ENCODE results near the gene CCDC71. TPM values are rescaled to one million over a fixed set of nuclear protein-coding genes. Genes with fewer than 3 reads are reported as not detected.

The CCDC71 gene
- total and polyA plus RNA-seq, 2 of the 13 experiments (the other 11 are each of a cell fraction or from before 2014, with no cell fraction given), result 9.7 to 14.3 TPM

DNA sequence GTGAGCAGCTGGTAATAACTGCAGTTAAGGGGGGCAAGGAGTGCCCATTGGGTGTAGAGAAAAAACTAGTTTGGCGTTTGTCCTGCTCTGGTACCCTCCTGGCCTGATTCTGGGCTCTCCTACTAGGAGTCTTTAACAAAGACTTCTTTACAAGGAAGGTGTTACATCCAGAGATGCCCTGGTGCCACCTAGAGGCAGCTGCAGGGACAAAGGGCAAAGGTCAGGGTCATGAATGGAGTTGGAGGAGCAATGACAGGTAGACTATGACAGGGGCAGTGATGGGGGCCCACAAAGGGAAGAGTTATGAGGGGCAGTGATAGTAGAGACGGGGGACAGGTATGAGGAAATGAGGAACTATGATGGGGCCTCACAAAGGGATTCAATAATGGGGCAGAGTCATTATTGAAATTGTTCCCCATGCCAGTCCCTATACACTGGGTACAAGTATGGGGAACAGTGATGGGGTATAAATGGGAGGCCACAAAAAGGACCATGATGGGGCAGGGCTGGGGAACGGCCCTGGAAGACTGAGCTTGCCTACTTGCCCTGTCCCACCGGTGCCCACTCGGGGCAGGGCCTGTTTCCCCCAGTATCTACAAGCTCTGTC lies 7.9 kb downstream of the CCDC71 start:
- no peak overlapping the region for H3K9ac ChIP-seq (ENCODE audit: insufficient read depth, low read depth, low read length)
- in situ Hi-C loops (cut with HindIII; ENCODE audit: extremely low pct_ligation_motif_present, low pct_unique_long_range_greater_than_20kb) (loop anchor here (25.0 kb wide), 1 partner anchor 279 kb away; the partner anchor contains the start of gene NICN1), intact Hi-C loops (cut with micrococcal nuclease; ENCODE audit: unreplicated experiment) (loop anchor here (5.0 kb wide), 1 partner anchor 171 kb away; no protein-coding TSS in a partner anchor)
- peak; percentile 68 for ATAC-seq
- peak; percentile 68 for FAIRE-seq
- BruUV-seq (replicated peaks), result no TSS peak
- H3K4me1 ChIP-seq (ENCODE audit: insufficient read depth, low read length), result peaks cover 14% of the 10 kb centered on the region
- no peak overlapping the region for H3K4me2 ChIP-seq (ENCODE audit: low read depth, low read length)
- no peak overlapping the region for H3K27ac ChIP-seq (ENCODE audit: extremely low read length, insufficient read depth, low read length)
- ChIA-PET POLR2A (interaction anchor here (0.8 to 1.9 kb wide), 5 partner anchors 13 to 170 kb away, joined by 3 to 5 read pairs (median 4); partner anchors contain the start of genes KLHDC8B, LAMB2 and WDR6), CTCF (ENCODE audit: low intra/inter-chr PET ratio, low total read pairs) (interaction anchor here (1.2 kb wide), 1 partner anchor 170 kb away, joined by 4 read pairs; no protein-coding TSS in a partner anchor)
- peak; percentile 74 for DNase-seq (ENCODE audit: low spot score)
- no peaks in the 10 kb centered on the region for H3K79me2 ChIP-seq (ENCODE audit: insufficient read depth, low read length)
- H2AFZ ChIP-seq (ENCODE audit: low read length), result no peak overlapping the region
- 50% methylated on average over 5 of the region's 5 CpGs for WGBS (ENCODE audit: low lambda C conversion rate)
- no peaks in the 10 kb centered on the region for H4K20me1 ChIP-seq (ENCODE audit: insufficient read depth, low read length)
- H3K9me3 ChIP-seq (ENCODE audit: low read length), result no peaks in the 10 kb centered on the region
- H3K4me3 ChIP-seq (replicated peaks in 1 of 3; ENCODE audit: insufficient read depth in 1 of 3, low read depth in 2 of 3, low read length in 3 of 3), result no peak overlapping the region
- H3K27me3 ChIP-seq (ENCODE audit: control insufficient read depth in 1 of 2, insufficient read depth in 2 of 2, low read length in 2 of 2), result no peaks in the 10 kb centered on the region
- peaks cover 3 to 6% of the 10 kb centered on the region in 2 experiments; a peak in 4 of 5 replicates for H3K36me3 ChIP-seq (replicated peaks in 1 of 2; ENCODE audit: control insufficient read depth in 1 of 2, insufficient read depth in 2 of 2, low read length in 2 of 2)
- TF ChIP-seq ZNF205 (CRISPR knock-in tag; IDR thresholded peaks at IDR 0.05) (0 out of 2 replicates have a peak, but pooled peaks have one; percentile 17), CBX2 (IDR thresholded peaks at IDR 0.05; ENCODE audit: low read depth, low read length) (no peak), CBX2 (CRISPR knock-in tag; IDR thresholded peaks at IDR 0.05; ENCODE audit: low read depth) (no peak), CTCF (CRISPR knock-in tag; IDR thresholded peaks at IDR 0.05) (peak; percentile 86), GABPA (IDR thresholded peaks at IDR 0.05; ENCODE audit: low read depth, low read length) (no peak), GABPA (CRISPR knock-in tag; IDR thresholded peaks at IDR 0.05; ENCODE audit: low read depth) (peak; percentile 37; the same call in 1 of the 2 replicates), GATAD1 (CRISPR knock-in tag; IDR thresholded peaks at IDR 0.05) (peak; percentile 39; the same call in 1 of the 2 replicates), ZFAT (CRISPR knock-in tag; conservative IDR thresholded peaks at IDR 0.05) (no peak), ZNF605 (CRISPR knock-in tag; IDR thresholded peaks at IDR 0.05) (no peak), FOXA3 (CRISPR knock-in tag; IDR thresholded peaks at IDR 0.05) (0 out of 2 replicates have a peak, but pooled peaks have one; percentile 30), DPF2 (CRISPR knock-in tag; IDR thresholded peaks at IDR 0.05; ENCODE audit: borderline replicate concordance, low read depth) (no peak), ZNF296 (CRISPR knock-in tag; conservative IDR thresholded peaks at IDR 0.05) (no peak), FOXC1 (CRISPR knock-in tag; IDR thresholded peaks at IDR 0.05; ENCODE audit: borderline replicate concordance) (no peak), SIN3B (IDR thresholded peaks at IDR 0.05; ENCODE audit: low read length) (no peak), ZNF264 (CRISPR knock-in tag; IDR thresholded peaks at IDR 0.05) (no peak), HDAC6 (IDR thresholded peaks at IDR 0.05; ENCODE audit: low read depth, low read length) (no peak), TOPORS (CRISPR knock-in tag; IDR thresholded peaks at IDR 0.05) (no peak), RXRA (CRISPR knock-in tag; IDR thresholded peaks at IDR 0.05) (0 out of 2 replicates have a peak, but pooled peaks have one; percentile 1), U2AF1 (optimal IDR thresholded peaks at IDR 0.05; ENCODE audit: low read depth, low read length) (no peak), ZNF501 (CRISPR knock-in tag; IDR thresholded peaks at IDR 0.05) (no peak), DMAP1 (CRISPR knock-in tag; IDR thresholded peaks at IDR 0.05) (no peak), NR2F6 (IDR thresholded peaks at IDR 0.05) (peak; percentile 100), NR2F6 (CRISPR knock-in tag; IDR thresholded peaks at IDR 0.05) (peak; percentile 100), ZNF207 (IDR thresholded peaks at IDR 0.05; ENCODE audit: borderline replicate concordance) (no peak)
- TF ChIP-seq, protein P1, sequence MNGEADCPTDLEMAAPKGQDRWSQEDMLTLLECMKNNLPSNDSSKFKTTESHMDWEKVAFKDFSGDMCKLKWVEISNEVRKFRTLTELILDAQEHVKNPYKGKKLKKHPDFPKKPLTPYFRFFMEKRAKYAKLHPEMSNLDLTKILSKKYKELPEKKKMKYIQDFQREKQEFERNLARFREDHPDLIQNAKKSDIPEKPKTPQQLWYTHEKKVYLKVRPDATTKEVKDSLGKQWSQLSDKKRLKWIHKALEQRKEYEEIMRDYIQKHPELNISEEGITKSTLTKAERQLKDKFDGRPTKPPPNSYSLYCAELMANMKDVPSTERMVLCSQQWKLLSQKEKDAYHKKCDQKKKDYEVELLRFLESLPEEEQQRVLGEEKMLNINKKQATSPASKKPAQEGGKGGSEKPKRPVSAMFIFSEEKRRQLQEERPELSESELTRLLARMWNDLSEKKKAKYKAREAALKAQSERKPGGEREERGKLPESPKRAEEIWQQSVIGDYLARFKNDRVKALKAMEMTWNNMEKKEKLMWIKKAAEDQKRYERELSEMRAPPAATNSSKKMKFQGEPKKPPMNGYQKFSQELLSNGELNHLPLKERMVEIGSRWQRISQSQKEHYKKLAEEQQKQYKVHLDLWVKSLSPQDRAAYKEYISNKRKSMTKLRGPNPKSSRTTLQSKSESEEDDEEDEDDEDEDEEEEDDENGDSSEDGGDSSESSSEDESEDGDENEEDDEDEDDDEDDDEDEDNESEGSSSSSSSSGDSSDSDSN (CRISPR knock-in tag; IDR thresholded peaks at IDR 0.05), result 0 out of 2 replicates have a peak, but pooled peaks have one; percentile 26

Data from HepG2 (cell line).